ENCODE results near the gene PRR13. TPM values are rescaled to one million over a fixed set of nuclear protein-coding genes. Genes with fewer than 3 reads are reported as not detected.

PRR13 gene
- polyA plus RNA-seq, 1 donor from 2014 or later, result 6.4 TPM

GRCh38 chr12:53474819-53475218 is 33.3 kb downstream of the PRR13 start:
- Histone ChIP-seq H3K9me3 (ENCODE audit: low read length) (no peaks in the 10 kb centered on the region), H3K27me3 (ENCODE audit: insufficient read depth, low read depth, low read length) (no peaks in the 10 kb centered on the region), H3K79me2 (replicated peaks; ENCODE audit: insufficient read depth, low read length) (peaks cover 14% of the 10 kb centered on the region), H3K27ac (ENCODE audit: low read length) (no peak overlapping the region), H2AFZ (ENCODE audit: low read depth, low read length) (no peak overlapping the region), H3F3A (ENCODE audit: insufficient read depth, low read length, poor library complexity, severe bottlenecking) (no peaks in the 10 kb centered on the region), H3K9me2 (ENCODE audit: insufficient read depth, low read length) (no peaks in the 10 kb centered on the region), H3K36me3 (ENCODE audit: insufficient read depth, low read length) (peaks cover 5% of the 10 kb centered on the region), H3K4me3 (ENCODE audit: low read length) (no peak overlapping the region), H3K4me2 (ENCODE audit: low read length) (no peak overlapping the region), H4K20me1 (ENCODE audit: insufficient read depth) (peaks cover 10% of the 10 kb centered on the region), H3K9ac (ENCODE audit: low read length) (no peak overlapping the region)
- TF ChIP-seq RAD21 (conservative IDR thresholded peaks at IDR 0.05) (no peak), TAF1 (IDR thresholded peaks at IDR 0.05; ENCODE audit: low read depth) (no peak), SMC3 (conservative IDR thresholded peaks at IDR 0.05; ENCODE audit: poor library complexity) (no peak), POLR2AphosphoS5 (IDR thresholded peaks at IDR 0.05) (no peak), REST (IDR thresholded peaks at IDR 0.05; ENCODE audit: borderline replicate concordance) (no peak), MXI1 (conservative IDR thresholded peaks at IDR 0.05; ENCODE audit: poor library complexity, severe bottlenecking) (no peak), EZH2 (IDR thresholded peaks at IDR 0.05; ENCODE audit: borderline replicate concordance, insufficient read depth, low read length, poor library complexity, severe bottlenecking) (no peak), CTCF (IDR thresholded peaks at IDR 0.05; ENCODE audit: poor library complexity, severe bottlenecking) (no peak), EP300 (conservative IDR thresholded peaks at IDR 0.05; ENCODE audit: poor library complexity, severe bottlenecking) (no peak)

- Histone ChIP-seq H2AFZ (ENCODE audit: low read depth, low read length) (no peak overlapping the region), H3K9ac (ENCODE audit: low read length) (no peak overlapping the region), H3K27me3 (ENCODE audit: insufficient read depth, low read depth, low read length) (no peaks in the 10 kb centered on the region), H3F3A (ENCODE audit: insufficient read depth, low read length, poor library complexity, severe bottlenecking) (no peaks in the 10 kb centered on the region), H3K79me2 (replicated peaks; ENCODE audit: insufficient read depth, low read length) (peaks cover 14% of the 10 kb centered on the region), H3K4me2 (ENCODE audit: low read length) (no peak overlapping the region), H3K27ac (ENCODE audit: low read length) (no peak overlapping the region), H3K9me2 (ENCODE audit: insufficient read depth, low read length) (no peaks in the 10 kb centered on the region), H3K9me3 (ENCODE audit: low read length) (no peaks in the 10 kb centered on the region), H3K36me3 (ENCODE audit: insufficient read depth, low read length) (peaks cover 5% of the 10 kb centered on the region), H4K20me1 (ENCODE audit: insufficient read depth) (peaks cover 10% of the 10 kb centered on the region), H3K4me3 (ENCODE audit: low read length) (no peak overlapping the region)
- TF ChIP-seq RAD21 (conservative IDR thresholded peaks at IDR 0.05) (no peak), SMC3 (conservative IDR thresholded peaks at IDR 0.05; ENCODE audit: poor library complexity) (no peak), CTCF (IDR thresholded peaks at IDR 0.05; ENCODE audit: poor library complexity, severe bottlenecking) (peak; percentile 30)
Observed at GRCh38 chr12:53476769-53477209, 35.3 kb downstream of the PRR13 start.

Data from neural cell (in vitro differentiated cells).